Measurements from ENCODE around the gene DLG2.

DLG2 gene

GRCh38 chr11:85044911-85045310 is 582.2 kb downstream of the DLG2 start:
- DNase-seq (ENCODE audit: low read depth in 2 of 2), result no peak
- no peak overlapping the region for H3K4me3 ChIP-seq (replicated peaks in 1 of 2; ENCODE audit: low read depth in 2 of 2, low read length in 2 of 2)
- no peak for TF ChIP-seq CTCF (IDR thresholded peaks at IDR 0.05; ENCODE audit: low read depth, low read length)

GRCh38 chr11:85042361-85042760 is 584.8 kb downstream of the DLG2 start:
- TF ChIP-seq CTCF (IDR thresholded peaks at IDR 0.05; ENCODE audit: low read depth, low read length), result no peak

GRCh38 chr11:85040166-85040565 is 587.0 kb downstream of the DLG2 start:
- DNase-seq (ENCODE audit: low read depth in 2 of 2), result peak in 1 of 2 donors; percentile 21
- no peak for TF ChIP-seq CTCF (IDR thresholded peaks at IDR 0.05; ENCODE audit: low read depth, low read length)
- H3K4me3 ChIP-seq (replicated peaks in 1 of 2; ENCODE audit: low read depth in 2 of 2, low read length in 2 of 2), result no peak overlapping the region

More at GRCh38 chr11:85042361-85042760, 584.8 kb downstream of the DLG2 start:
- H3K4me3 ChIP-seq (replicated peaks in 1 of 2; ENCODE audit: low read depth in 2 of 2, low read length in 2 of 2), result no peak overlapping the region
- DNase-seq (ENCODE audit: low read depth in 2 of 2), result no peak

- no peak overlapping the region for H3K4me3 ChIP-seq (replicated peaks in 1 of 2; ENCODE audit: low read depth in 2 of 2, low read length in 2 of 2)
- DNase-seq (ENCODE audit: low read depth in 2 of 2), result peak in 1 of 2 donors; percentile 48
- no peak for TF ChIP-seq CTCF (IDR thresholded peaks at IDR 0.05; ENCODE audit: low read depth, low read length)
Measured at GRCh38 chr11:85029964-85030363, 597.2 kb downstream of the DLG2 start.

GRCh38 chr11:85028329-85029101 is 598.6 kb downstream of the DLG2 start:
- H3K4me3 ChIP-seq (replicated peaks in 1 of 2; ENCODE audit: low read depth in 2 of 2, low read length in 2 of 2), result no peak overlapping the region
- no peak for TF ChIP-seq CTCF (IDR thresholded peaks at IDR 0.05; ENCODE audit: low read depth, low read length)
- no peak for DNase-seq (ENCODE audit: low read depth in 2 of 2)

- no peak for TF ChIP-seq CTCF (IDR thresholded peaks at IDR 0.05; ENCODE audit: low read depth, low read length)
Measured at GRCh38 chr11:85027346-85027745, 599.8 kb downstream of the DLG2 start.

GRCh38 chr11:85021058-85021457 is 606.1 kb downstream of the DLG2 start:
- no peak for DNase-seq (ENCODE audit: low read depth in 2 of 2)
- H3K4me3 ChIP-seq (replicated peaks in 1 of 2; ENCODE audit: low read depth in 2 of 2, low read length in 2 of 2), result no peak overlapping the region
- no peak for TF ChIP-seq CTCF (IDR thresholded peaks at IDR 0.05; ENCODE audit: low read depth, low read length)

More at GRCh38 chr11:85027346-85027745, 599.8 kb downstream of the DLG2 start:
- no peak for DNase-seq (ENCODE audit: low read depth in 2 of 2)
- H3K4me3 ChIP-seq (replicated peaks in 1 of 2; ENCODE audit: low read depth in 2 of 2, low read length in 2 of 2), result no peak overlapping the region
